PC-3 (cell line): Measurements from ENCODE around the gene CCR5AS.
A peak's percentile ranks its signal among the peaks of the same experiment; 100 is the strongest.
"Not testable (repeated sequence)": the region's sequence is repeated elsewhere in the genome, so short reads cannot be mapped to it uniquely, and the experiment has no call there.

Experiments used
- ATAC-seq: fragments of 200-7000 bp; cut with Tn5 transposase; 2 replicates; pipeline ENCODE4 v1.9.1; 2020; ENCODE audit warnings: mild to moderate bottlenecking, moderate library complexity
- BruUV-seq: library from RNA; stranded (reverse); fragments of 400-500 nt; replicated peaks from 2 replicates; lab custom pipeline; 2021; lab: Mats Ljungman, UMichigan
- CTCF ChIA-PET: fragments of 300-600 bp; sonication (Branson Sonifier 250); formaldehyde crosslinking; loops from one replicate; lab custom pipeline; 2022; ENCODE audit warnings: antibody characterized with exemption; lab: Charles Lee
- POLR2A ChIA-PET: fragments of 300-600 bp; sonication (Branson Sonifier 250); formaldehyde crosslinking; loops from one replicate; lab custom pipeline; 2022; ENCODE audit warnings: antibody characterized with exemption; ENCODE audit not compliant: unreplicated experiment; lab: Charles Lee
- DNase-seq: peaks from one replicate; pipeline ENCODE4 v3.0.0-alpha.2; 2015
- H2AFZ ChIP-seq: fragments of 300-600 bp; sonication (generic); 2 replicates; pipeline ENCODE4 v1.6.0; 2016; ENCODE audit warnings: antibody characterized with exemption, low read length
- H3F3A ChIP-seq: fragments of 300-600 bp; sonication (generic); one replicate; pipeline ENCODE4 v1.6.0; 2017; ENCODE audit warnings: antibody characterized with exemption, low read length, control low read depth, mild to moderate bottlenecking; ENCODE audit not compliant: unreplicated experiment
- H3K27ac ChIP-seq: fragments of 300-600 bp; sonication (generic); 2 replicates; pipeline ENCODE4 v1.5.1; 2016; ENCODE audit warnings: mild to moderate bottlenecking, low read length
- H3K27me3 ChIP-seq: fragments of 300-600 bp; sonication (generic); 2 replicates; pipeline ENCODE4 v1.6.1; 2016; ENCODE audit warnings: low read length, mixed read lengths
- H3K36me3 ChIP-seq: fragments of 300-600 bp; sonication (generic); 2 replicates; pipeline ENCODE4 v1.6.1; 2016; ENCODE audit warnings: low read depth, mixed run types, low read length, mixed read lengths
- H3K4me1 ChIP-seq: fragments of 300-600 bp; sonication (generic); 2 replicates; pipeline ENCODE4 v1.5.1; 2016; ENCODE audit warnings: low read length; ENCODE audit not compliant: insufficient read depth
- H3K4me2 ChIP-seq: fragments of 300-600 bp; sonication (generic); 2 replicates; pipeline ENCODE4 v1.6.0; 2016; ENCODE audit warnings: low read length
- H3K4me3 ChIP-seq: fragments of 300-600 bp; sonication (generic); 2 replicates; pipeline ENCODE4 v1.5.1; 2016; ENCODE audit warnings: mild to moderate bottlenecking, low read length, mixed read lengths
- H3K79me2 ChIP-seq: fragments of 300-600 bp; sonication (generic); 2 replicates; pipeline ENCODE4 v1.6.1; 2017; ENCODE audit warnings: low read length, mixed read lengths
- H3K9ac ChIP-seq: fragments of 300-600 bp; sonication (generic); 2 replicates; pipeline ENCODE4 v1.6.0; 2016; ENCODE audit warnings: mild to moderate bottlenecking, low read length
- H3K9me2 ChIP-seq: fragments of 300-600 bp; sonication (generic); replicated peaks from 2 replicates; pipeline ENCODE4 v1.6.1; 2016; ENCODE audit warnings: mixed run types, low read length, mixed read lengths
- H3K9me3 ChIP-seq: fragments of 300-600 bp; sonication (generic); 2 replicates; pipeline ENCODE4 v1.6.1; 2016; ENCODE audit warnings: low read length, mixed read lengths
- H4K20me1 ChIP-seq: fragments of 300-600 bp; sonication (generic); 2 replicates; pipeline ENCODE4 v1.6.1; 2016; ENCODE audit warnings: low read length, mixed read lengths
- EZH2 ChIP-seq: fragments of 300-600 bp; sonication (generic); IDR thresholded peaks from one replicate; pipeline ENCODE4 v1.6.1; 2017; ENCODE audit warnings: antibody characterized with exemption, mild to moderate bottlenecking, low read length; ENCODE audit not compliant: unreplicated experiment
- EZH2phosphoT487 ChIP-seq: fragments of 300-600 bp; sonication (generic); IDR thresholded peaks from 2 replicates; pipeline ENCODE4 v1.6.1; 2018; ENCODE audit warnings: mild to moderate bottlenecking, antibody characterized with exemption, low read length, borderline replicate concordance
- intact Hi-C: fragments of 100-400 bp; cut with micrococcal nuclease; formaldehyde crosslinking; loops from 2 replicates; pipeline ENCODE4 v1.9.0; 2023
- TF ChIP-seq, protein P1 (sequence below): fragments of 300-600 bp; sonication (generic); conservative IDR thresholded peaks from 2 replicates; pipeline ENCODE4 v1.5.1; 2017; ENCODE audit warnings: antibody characterized with exemption, low read depth, mild to moderate bottlenecking, low read length

CCR5AS gene

DNA sequence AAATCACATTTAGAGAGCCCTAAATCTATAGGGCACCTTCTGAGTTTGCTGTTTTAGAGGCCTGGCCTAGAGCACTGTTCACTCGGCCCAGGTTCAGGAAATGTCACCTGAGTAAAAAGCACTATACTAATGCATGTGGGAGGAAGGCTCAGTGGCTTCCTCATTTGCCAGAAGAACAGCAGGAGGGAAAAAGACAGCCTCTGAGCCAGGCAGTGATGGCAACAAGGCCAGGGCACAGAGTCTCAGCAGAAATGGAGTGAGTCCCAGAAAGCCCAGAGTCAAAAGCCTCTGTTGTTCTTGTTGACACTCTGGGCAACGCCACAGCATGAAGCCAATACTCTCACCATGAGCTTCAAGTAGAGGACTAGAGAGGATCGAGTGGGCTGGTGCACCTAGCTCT, 32.0 kb upstream of the CCR5AS start:
- no peaks in the 10 kb centered on the region for H4K20me1 ChIP-seq
- H3K9me2 ChIP-seq, result no peaks in the 10 kb centered on the region
- H3K27ac ChIP-seq, result no peak overlapping the region
- intact Hi-C loops, result no loop called here
- H3K36me3 ChIP-seq, result no peaks in the 10 kb centered on the region
- H3K27me3 ChIP-seq, result no peaks in the 10 kb centered on the region
- no peak overlapping the region for H3K4me2 ChIP-seq
- H3K79me2 ChIP-seq, result no peaks in the 10 kb centered on the region
- BruUV-seq, result no TSS peak
- no peaks in the 10 kb centered on the region for H3K9me3 ChIP-seq
- CTCF ChIA-PET, result no interaction called here
- POLR2A ChIA-PET, result no interaction called here
- ATAC-seq (no peak), DNase-seq (no peak)
- H3K9ac ChIP-seq, result no peak overlapping the region
- no peaks in the 10 kb centered on the region for H3F3A ChIP-seq
- H2AFZ ChIP-seq, result no peak overlapping the region
- no peak overlapping the region for H3K4me3 ChIP-seq
- TF ChIP-seq EZH2 (no peak), EZH2phosphoT487 (no peak)
- TF ChIP-seq, protein P1, sequence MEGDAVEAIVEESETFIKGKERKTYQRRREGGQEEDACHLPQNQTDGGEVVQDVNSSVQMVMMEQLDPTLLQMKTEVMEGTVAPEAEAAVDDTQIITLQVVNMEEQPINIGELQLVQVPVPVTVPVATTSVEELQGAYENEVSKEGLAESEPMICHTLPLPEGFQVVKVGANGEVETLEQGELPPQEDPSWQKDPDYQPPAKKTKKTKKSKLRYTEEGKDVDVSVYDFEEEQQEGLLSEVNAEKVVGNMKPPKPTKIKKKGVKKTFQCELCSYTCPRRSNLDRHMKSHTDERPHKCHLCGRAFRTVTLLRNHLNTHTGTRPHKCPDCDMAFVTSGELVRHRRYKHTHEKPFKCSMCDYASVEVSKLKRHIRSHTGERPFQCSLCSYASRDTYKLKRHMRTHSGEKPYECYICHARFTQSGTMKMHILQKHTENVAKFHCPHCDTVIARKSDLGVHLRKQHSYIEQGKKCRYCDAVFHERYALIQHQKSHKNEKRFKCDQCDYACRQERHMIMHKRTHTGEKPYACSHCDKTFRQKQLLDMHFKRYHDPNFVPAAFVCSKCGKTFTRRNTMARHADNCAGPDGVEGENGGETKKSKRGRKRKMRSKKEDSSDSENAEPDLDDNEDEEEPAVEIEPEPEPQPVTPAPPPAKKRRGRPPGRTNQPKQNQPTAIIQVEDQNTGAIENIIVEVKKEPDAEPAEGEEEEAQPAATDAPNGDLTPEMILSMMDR, result no peak
- no peaks in the 10 kb centered on the region for H3K4me1 ChIP-seq

DNA sequence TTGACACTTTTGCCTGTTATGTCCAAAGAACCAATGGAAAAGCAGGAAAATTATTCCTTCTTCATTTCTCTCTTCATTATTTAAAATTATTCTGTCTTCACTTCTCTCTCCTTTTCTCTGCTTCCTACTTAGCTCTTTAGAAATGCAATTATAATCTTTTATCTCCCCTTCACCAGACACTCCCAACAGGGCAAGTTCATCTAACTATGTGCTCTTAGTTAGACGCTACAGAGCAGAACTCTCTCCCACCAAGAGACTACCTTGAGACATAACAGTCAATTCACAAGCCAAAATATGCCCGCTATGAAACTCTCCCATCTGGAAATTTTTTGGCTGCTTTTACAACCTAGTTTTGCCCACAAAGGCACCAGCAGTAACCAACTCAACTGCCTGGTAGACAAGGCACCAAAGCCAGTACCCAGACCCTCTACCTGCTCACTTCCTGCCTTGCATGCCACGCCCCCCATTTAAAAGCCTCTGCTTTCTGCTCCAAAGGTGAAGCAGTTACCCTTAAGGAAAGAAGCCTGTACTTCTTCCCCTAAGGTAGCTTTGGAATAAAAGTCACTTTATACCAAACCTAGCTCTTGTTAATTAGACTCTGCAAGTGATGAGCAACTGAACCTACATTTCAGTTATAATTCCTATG, 28.3 kb upstream of the CCR5AS start:
- Histone ChIP-seq H3K27me3 (no peaks in the 10 kb centered on the region), H3F3A (no peaks in the 10 kb centered on the region), H3K4me3 (no peak overlapping the region), H3K36me3 (no peaks in the 10 kb centered on the region), H3K4me2 (no peak overlapping the region), H3K9me2 (no peaks in the 10 kb centered on the region), H4K20me1 (no peaks in the 10 kb centered on the region), H3K27ac (no peak overlapping the region), H3K9me3 (0 out of 2 replicates have a peak, but pooled peaks cover 6% of the 10 kb centered on the region), H2AFZ (no peak overlapping the region), H3K4me1 (peaks cover 3% of the 10 kb centered on the region; the same call in 1 of the 2 replicates), H3K9ac (no peak overlapping the region), H3K79me2 (no peaks in the 10 kb centered on the region)
- ATAC-seq (no peak), DNase-seq (no peak)
- TF ChIP-seq EZH2 (no peak), EZH2phosphoT487 (no peak)
- TF ChIP-seq, protein P1, result no peak
- intact Hi-C loops, result no loop called here
- no TSS peak for BruUV-seq
- POLR2A ChIA-PET, result interaction anchor here (0.6 kb wide), 1 partner anchor 542 kb away, joined by 5 read pairs; no protein-coding TSS in a partner anchor
- CTCF ChIA-PET, result no interaction called here

DNA sequence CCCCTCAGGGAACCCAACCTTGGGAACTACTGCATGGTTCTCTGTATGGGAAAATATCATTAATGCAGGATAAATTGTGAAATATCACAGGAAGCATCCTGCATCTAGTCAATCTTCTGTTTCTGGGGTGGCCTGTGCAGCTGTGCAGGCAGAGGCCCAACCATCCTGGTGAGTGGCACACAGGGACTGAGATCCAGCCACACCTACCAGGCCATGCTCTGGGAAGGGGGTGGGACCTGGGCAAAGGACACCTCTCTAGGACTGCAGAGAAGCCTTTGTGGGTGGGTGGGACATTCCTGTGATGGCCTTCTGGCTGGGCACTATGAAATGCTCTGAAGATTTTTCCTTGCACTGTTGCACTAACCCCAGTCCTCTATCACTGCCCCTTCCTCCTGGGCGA, 27.0 kb upstream of the CCR5AS start:
- H3K36me3 ChIP-seq, result no peaks in the 10 kb centered on the region
- no peak overlapping the region for H3K27ac ChIP-seq

DNA sequence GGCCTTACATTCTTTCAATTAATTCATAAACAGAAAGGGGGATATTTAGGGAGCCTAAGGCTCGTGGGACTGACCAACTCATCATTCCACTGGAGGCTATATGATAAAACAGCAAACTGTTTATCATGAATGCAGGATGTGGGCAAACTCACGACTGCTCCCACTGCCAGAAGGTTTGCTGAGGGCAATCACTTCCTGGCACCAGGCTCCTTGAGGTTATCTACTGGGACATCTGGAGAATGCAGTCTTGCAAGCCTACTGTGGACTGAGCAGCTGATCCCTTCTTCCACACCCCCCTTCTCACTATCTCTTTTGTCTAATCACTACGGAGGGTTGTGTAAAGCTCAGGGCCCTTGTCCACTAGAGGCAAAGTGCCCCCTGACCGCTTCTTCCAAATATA, 26.3 kb upstream of the CCR5AS start:
- H3F3A ChIP-seq, H2AFZ ChIP-seq, H3K9me3 ChIP-seq, BruUV-seq, H3K27me3 ChIP-seq, H3K36me3 ChIP-seq, H4K20me1 ChIP-seq, ATAC-seq, intact Hi-C loops, POLR2A ChIA-PET, CTCF ChIA-PET, H3K27ac ChIP-seq, H3K9ac ChIP-seq, H3K79me2 ChIP-seq, H3K9me2 ChIP-seq, H3K4me3 ChIP-seq, H3K4me2 ChIP-seq: not testable (repeated sequence)
- H3K4me1 ChIP-seq, result peaks cover 23% of the 10 kb centered on the region
- peak; percentile 4 for DNase-seq

More for the DNA sequence above, 27.0 kb upstream of the CCR5AS start:
- H3K4me3 ChIP-seq, result no peak overlapping the region
- H2AFZ ChIP-seq, result no peak overlapping the region
- H3K79me2 ChIP-seq, result no peaks in the 10 kb centered on the region
- H3K4me1 ChIP-seq, result peaks cover 16% of the 10 kb centered on the region
- DNase-seq, result no peak
- ChIA-PET POLR2A (no interaction called here), CTCF (no interaction called here)
- H3K27me3 ChIP-seq, result no peaks in the 10 kb centered on the region
- intact Hi-C loops, result no loop called here
- no peak for TF ChIP-seq EZH2
- BruUV-seq, result no TSS peak
- H3F3A ChIP-seq, result no peaks in the 10 kb centered on the region
- H3K9me2 ChIP-seq, result no peaks in the 10 kb centered on the region
- ATAC-seq, result no peak
- no peak overlapping the region for H3K4me2 ChIP-seq
- H3K9me3 ChIP-seq, result 0 out of 2 replicates have a peak, but pooled peaks cover 6% of the 10 kb centered on the region
- H4K20me1 ChIP-seq, result no peaks in the 10 kb centered on the region
- H3K9ac ChIP-seq, result no peak overlapping the region

DNA sequence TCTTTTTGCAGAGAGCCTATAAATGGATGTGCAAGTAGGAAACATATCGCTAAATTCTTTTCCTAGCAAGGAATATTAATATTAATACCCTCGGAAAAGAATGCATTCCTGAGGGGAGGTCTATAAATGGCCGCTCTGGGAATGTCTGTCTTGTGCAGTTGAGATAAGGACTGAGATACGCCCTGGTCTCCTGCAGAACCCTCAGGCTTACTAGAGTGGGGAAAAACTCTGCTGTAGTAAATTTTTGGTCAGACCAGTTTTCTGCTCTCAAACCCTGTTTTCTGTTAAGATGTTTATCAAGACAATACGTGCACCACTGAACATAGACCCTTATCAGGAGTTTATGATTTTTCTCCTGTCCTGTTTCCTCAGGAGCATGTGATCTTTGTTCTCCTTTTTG, 25.0 kb upstream of the CCR5AS start:
- H3K9ac ChIP-seq, POLR2A ChIA-PET, ATAC-seq: not testable (repeated sequence)

More for the DNA sequence above, 25.0 kb upstream of the CCR5AS start:
- H3K27ac ChIP-seq, BruUV-seq, H2AFZ ChIP-seq, H3K27me3 ChIP-seq, H3K36me3 ChIP-seq, H3K9me3 ChIP-seq, H3K4me2 ChIP-seq, DNase-seq, intact Hi-C loops, H3K4me3 ChIP-seq, H3K79me2 ChIP-seq, H3F3A ChIP-seq, CTCF ChIA-PET, H4K20me1 ChIP-seq, H3K9me2 ChIP-seq: not testable (repeated sequence)
- peaks cover 29% of the 10 kb centered on the region for H3K4me1 ChIP-seq
